SU-DHL-6 (cell line): ENCODE data around the gene DIP2C.

Experiments
- EZH2phosphoT487 ChIP-seq: fragments of 200-600 bp; sonication (generic), shearing (Covaris generic); conservative IDR thresholded peaks from 2 replicates; pipeline ENCODE4 v1.6.1; 2018; ENCODE audit warnings: mild to moderate bottlenecking, antibody characterized with exemption, low read length, moderate library complexity, mixed read lengths
- TF ChIP-seq, protein P1 (sequence below): fragments of 200-600 bp; sonication (generic); IDR thresholded peaks from one replicate; pipeline ENCODE4 v1.5.1; 2017; ENCODE audit warnings: antibody characterized with exemption, mild to moderate bottlenecking, low read length, moderate library complexity; ENCODE audit not compliant: insufficient read depth, poor library complexity, severe bottlenecking

DNA sequence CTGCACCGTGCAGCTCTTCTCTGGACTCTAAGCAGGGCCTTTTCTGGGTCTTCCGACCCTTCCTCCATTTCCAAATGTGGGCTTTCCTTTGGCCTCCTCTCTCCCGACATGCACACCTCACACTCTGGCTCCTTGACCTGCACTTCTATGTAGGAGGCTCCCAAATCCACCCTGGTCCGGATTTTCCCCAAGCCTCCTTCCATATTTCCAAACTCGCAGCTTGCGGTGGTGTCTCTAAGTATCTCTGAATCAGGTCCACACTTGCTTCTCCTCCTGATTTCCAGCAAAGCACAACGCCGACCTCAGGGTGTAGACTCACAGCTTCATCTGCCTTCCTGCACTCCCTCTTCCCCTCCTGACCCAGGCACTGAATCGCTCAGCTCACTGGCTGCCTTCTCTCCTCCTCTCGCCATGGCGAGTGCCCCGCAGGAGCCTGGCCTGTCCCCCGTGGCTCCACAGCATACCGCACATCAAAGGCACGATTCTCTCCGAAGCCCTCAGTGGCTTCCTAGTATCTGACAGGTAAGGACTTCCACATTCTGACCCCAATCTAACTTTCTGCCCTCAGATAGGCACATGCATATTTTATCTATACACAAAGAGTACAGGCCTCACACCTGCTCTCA is 27.8 kb downstream of the DIP2C start:
- TF ChIP-seq, protein P1, sequence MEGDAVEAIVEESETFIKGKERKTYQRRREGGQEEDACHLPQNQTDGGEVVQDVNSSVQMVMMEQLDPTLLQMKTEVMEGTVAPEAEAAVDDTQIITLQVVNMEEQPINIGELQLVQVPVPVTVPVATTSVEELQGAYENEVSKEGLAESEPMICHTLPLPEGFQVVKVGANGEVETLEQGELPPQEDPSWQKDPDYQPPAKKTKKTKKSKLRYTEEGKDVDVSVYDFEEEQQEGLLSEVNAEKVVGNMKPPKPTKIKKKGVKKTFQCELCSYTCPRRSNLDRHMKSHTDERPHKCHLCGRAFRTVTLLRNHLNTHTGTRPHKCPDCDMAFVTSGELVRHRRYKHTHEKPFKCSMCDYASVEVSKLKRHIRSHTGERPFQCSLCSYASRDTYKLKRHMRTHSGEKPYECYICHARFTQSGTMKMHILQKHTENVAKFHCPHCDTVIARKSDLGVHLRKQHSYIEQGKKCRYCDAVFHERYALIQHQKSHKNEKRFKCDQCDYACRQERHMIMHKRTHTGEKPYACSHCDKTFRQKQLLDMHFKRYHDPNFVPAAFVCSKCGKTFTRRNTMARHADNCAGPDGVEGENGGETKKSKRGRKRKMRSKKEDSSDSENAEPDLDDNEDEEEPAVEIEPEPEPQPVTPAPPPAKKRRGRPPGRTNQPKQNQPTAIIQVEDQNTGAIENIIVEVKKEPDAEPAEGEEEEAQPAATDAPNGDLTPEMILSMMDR, result no peak
- TF ChIP-seq EZH2phosphoT487, result no peak
